ENCODE measurements around the gene SLC35C1. TPM values are rescaled to one million over a fixed set of nuclear protein-coding genes. Genes with fewer than 3 reads are reported as not detected.

SLC35C1 gene
- total and polyA plus RNA-seq, 2 of the 13 experiments (the other 11 are each of a cell fraction or from before 2014, with no cell fraction given), result 2.9 to 7.0 TPM

- TF ChIP-seq SIX1 (CRISPR knock-in tag; IDR thresholded peaks at IDR 0.05; ENCODE audit: borderline replicate concordance) (0 out of 2 replicates have a peak, but pooled peaks have one; percentile 12), KDM2A (CRISPR knock-in tag; IDR thresholded peaks at IDR 0.05; ENCODE audit: borderline replicate concordance, low read depth) (peak; percentile 23; the same call in 1 of the 2 replicates), NFE2L1 (CRISPR knock-in tag; IDR thresholded peaks at IDR 0.05; ENCODE audit: borderline replicate concordance) (no peak), ZNF792 (CRISPR knock-in tag; IDR thresholded peaks at IDR 0.05) (0 out of 2 replicates have a peak, but pooled peaks have one; percentile 28), ZBTB34 (CRISPR knock-in tag; IDR thresholded peaks at IDR 0.05) (peak; percentile 65; the same call in 1 of the 2 replicates), ELF1 (CRISPR knock-in tag; IDR thresholded peaks at IDR 0.05) (0 out of 2 replicates have a peak, but pooled peaks have one; percentile 12), ZNF350 (CRISPR knock-in tag; IDR thresholded peaks at IDR 0.05; ENCODE audit: borderline replicate concordance, low read depth) (no peak), IRF9 (CRISPR knock-in tag; IDR thresholded peaks at IDR 0.05; ENCODE audit: borderline replicate concordance) (no peak), HMG20A (CRISPR knock-in tag; IDR thresholded peaks at IDR 0.05; ENCODE audit: borderline replicate concordance) (0 out of 2 replicates have a peak, but pooled peaks have one; percentile 59), ZSCAN5A (CRISPR knock-in tag; IDR thresholded peaks at IDR 0.05; ENCODE audit: borderline replicate concordance) (peak; percentile 70; the same call in 1 of the 2 replicates), TFDP1 (CRISPR knock-in tag; IDR thresholded peaks at IDR 0.05; ENCODE audit: borderline replicate concordance) (peak; percentile 31; the same call in 1 of the 2 replicates)
Observed at GRCh38 chr11:45798793-45799441, 6.0 kb upstream of the SLC35C1 start (continued).

All from HepG2 (cell line).